Esophagus mucosa (tissue), 1 donor: ENCODE results near the gene ADAM12. TPM values are rescaled to one million over a fixed set of nuclear protein-coding genes. Genes with fewer than 3 reads are reported as not detected.
"Not testable (repeated sequence)": the region's sequence is repeated elsewhere in the genome, so short reads cannot be mapped to it uniquely, and the experiment has no call there.

Experiments used
- ATAC-seq: fragments of 200-7000 bp; cut with Tn5 transposase; one replicate; pipeline ENCODE4 v1.9.1; 2020
- total RNA-seq: library from RNA; stranded (reverse); gene quantifications from one replicate; pipeline ENCODE4 v1.2.4, GENCODE V29; 2023
- donor health status: DM: yes; HTN: yes; CAD: no.

The ADAM12 gene
- total RNA-seq, 1 donor from 2014 or later = 0.64 TPM

GRCh38 chr10:126262233-126262838 lies 125.9 kb downstream of the ADAM12 start:
- no peak for ATAC-seq

GRCh38 chr10:126259760-126260479 lies 128.4 kb downstream of the ADAM12 start:
- no peak for ATAC-seq

GRCh38 chr10:126256864-126257263 lies 131.4 kb downstream of the ADAM12 start:
- ATAC-seq = no peak

GRCh38 chr10:126255313-126255712 lies 133.0 kb downstream of the ADAM12 start:
- ATAC-seq = no peak

GRCh38 chr10:126253611-126253998 lies 134.7 kb downstream of the ADAM12 start:
- no peak for ATAC-seq

GRCh38 chr10:126252884-126253610 lies 135.2 kb downstream of the ADAM12 start:
- no peak for ATAC-seq

- no peak for ATAC-seq
These were observed 136.4 kb downstream of the ADAM12 start for GRCh38 chr10:126251778-126252407.

GRCh38 chr10:126250527-126251310 lies 137.6 kb downstream of the ADAM12 start:
- no peak for ATAC-seq

GRCh38 chr10:126250045-126250444 lies 138.2 kb downstream of the ADAM12 start:
- no peak for ATAC-seq

- peak; percentile 58 for ATAC-seq
These were observed 140.8 kb downstream of the ADAM12 start for GRCh38 chr10:126247446-126247975.

GRCh38 chr10:126246396-126246795 lies 141.9 kb downstream of the ADAM12 start:
- ATAC-seq = not testable (repeated sequence)

GRCh38 chr10:126245501-126245900 lies 142.8 kb downstream of the ADAM12 start:
- ATAC-seq = no peak

- no peak for ATAC-seq
These were observed 144.3 kb downstream of the ADAM12 start for GRCh38 chr10:126243971-126244370.

GRCh38 chr10:126243306-126243705 lies 145.0 kb downstream of the ADAM12 start:
- no peak for ATAC-seq

GRCh38 chr10:126242397-126243260 lies 145.6 kb downstream of the ADAM12 start:
- peak; percentile 63 for ATAC-seq

GRCh38 chr10:126240483-126240882 lies 147.8 kb downstream of the ADAM12 start:
- ATAC-seq = no peak

- ATAC-seq = no peak
These were observed 148.4 kb downstream of the ADAM12 start for GRCh38 chr10:126239844-126240243.

GRCh38 chr10:126235979-126236851 lies 152.1 kb downstream of the ADAM12 start:
- ATAC-seq = no peak

- ATAC-seq = peak; percentile 23
These were observed 152.9 kb downstream of the ADAM12 start for GRCh38 chr10:126235091-126235978.
